Natural killer cell (primary cell): ENCODE data around the gene DLD. TPM values are rescaled to one million over a fixed set of nuclear protein-coding genes. Genes with fewer than 3 reads are reported as not detected.

Experiments
- ATAC-seq, 3 donors: fragments of 150-1000 bp in 2 of 3; fragments of 200-7000 bp in 1 of 3; cut with Tn5 transposase; 1 replicate in 1 of 3; 2 replicates in 2 of 3; pipeline ENCODE4 v1.10.0; 2021; ENCODE audit warnings: mild to moderate bottlenecking in 2 of 3, moderate library complexity in 2 of 3
- DNase-seq, 2 donors: peaks; one replicate each; pipeline versions ENCODE4 v3.0.0 to v3.0.0-alpha.2; 2013 to 2021; ENCODE audit warnings: mixed read lengths in 1 of 2
- H3K27ac ChIP-seq: one replicate; pipeline ENCODE4 v1.5.1; 2013; ENCODE audit warnings: mild to moderate bottlenecking, low read length
- H3K27me3 ChIP-seq: one replicate; pipeline ENCODE4 v1.6.1; 2013; ENCODE audit warnings: low read length; ENCODE audit not compliant: control insufficient read depth, insufficient read depth
- H3K36me3 ChIP-seq: one replicate; pipeline ENCODE4 v1.6.1; 2013; ENCODE audit warnings: low read length; ENCODE audit not compliant: control insufficient read depth, insufficient read depth
- H3K4me1 ChIP-seq: one replicate; pipeline ENCODE4 v1.6.1; 2013; ENCODE audit warnings: low read length; ENCODE audit not compliant: control insufficient read depth, insufficient read depth
- H3K4me3 ChIP-seq: one replicate; pipeline ENCODE4 v1.5.1; 2013; ENCODE audit warnings: low read length
- H3K9me3 ChIP-seq: one replicate; pipeline ENCODE4 v1.6.1; 2013; ENCODE audit warnings: low read length; ENCODE audit not compliant: control insufficient read depth, insufficient read depth
- H3K27ac Mint-ChIP-seq, 2 donors: one replicate each; pipeline ENCODE4 v1.8.0; 2022; ENCODE audit warnings: mild to moderate bottlenecking in 2 of 2, mixed read lengths in 2 of 2, moderate library complexity in 1 of 2
- H3K27me3 Mint-ChIP-seq, 2 donors: one replicate each; pipeline ENCODE4 v1.8.0; 2022; ENCODE audit warnings: low read depth in 2 of 2, mixed read lengths in 2 of 2
- H3K36me3 Mint-ChIP-seq: one replicate; pipeline ENCODE4 v1.8.0; 2022; ENCODE audit warnings: mixed read lengths
- H3K4me1 Mint-ChIP-seq, 2 donors: one replicate each; pipeline ENCODE4 v1.8.0; 2022; ENCODE audit warnings: mixed read lengths in 2 of 2
- H3K4me3 Mint-ChIP-seq: one replicate; pipeline ENCODE4 v1.8.0; 2022; ENCODE audit warnings: mild to moderate bottlenecking, moderate library complexity, mixed read lengths
- H3K9me3 Mint-ChIP-seq, 2 donors: one replicate each; pipeline ENCODE4 v1.8.0; 2022; ENCODE audit warnings: mixed read lengths in 2 of 2
- CTCF ChIP-seq: fragments of 200-600 bp; IDR thresholded peaks from one replicate; pipeline ENCODE4 v1.8.0; 2022; ENCODE audit warnings: antibody characterized with exemption
- WGBS: methylation state at CpG from one replicate; pipeline ENCODE4 v1.1.7; 2013; ENCODE audit warnings: missing lambda C conversion rate; ENCODE audit not compliant: insufficient coverage; 5-methylcytosine and 5-hydroxymethylcytosine counted together
- intact Hi-C: fragments of 100-400 bp; cut with micrococcal nuclease; formaldehyde crosslinking; loops from one replicate; pipeline ENCODE4 v1.14.2; 2022
- total RNA-seq, 4 donors: library from RNA; stranded (reverse); fragments of 120-200 nt in 1 of 4; gene quantifications; one replicate each; pipeline versions ENCODE4 v1.2.3 to v1.2.4, GENCODE V29; 2013 to 2022

DLD gene
- total RNA-seq, 3 donors from 2014 or later (not counting 1 experiment from before 2014, with no cell fraction given): 72.2 to 81.4 (median 80.9) TPM

- Histone ChIP-seq H3K36me3 (no peaks in the 10 kb centered on the region), H3K27me3 (no peaks in the 10 kb centered on the region), H3K27ac (no peak overlapping the region), H3K4me3 (no peak overlapping the region), H3K4me1 (no peaks in the 10 kb centered on the region), H3K9me3 (no peaks in the 10 kb centered on the region)
- no peaks in the 10 kb centered on the region for H3K4me1 Mint-ChIP-seq
- no peak overlapping the region for H3K4me3 Mint-ChIP-seq
- H3K9me3 Mint-ChIP-seq: no peaks in the 10 kb centered on the region
- TF ChIP-seq CTCF: no peak
- DNase-seq (no peak), ATAC-seq (no peak)
- intact Hi-C loops: no loop called here
- H3K27me3 Mint-ChIP-seq: peaks cover 7 to 10% of the 10 kb centered on the region in 2 donors
- whole genome bisulfite sequencing: 89% methylated on average over 14 of the region's 14 CpGs
- no peak overlapping the region for H3K27ac Mint-ChIP-seq
- H3K36me3 Mint-ChIP-seq: no peaks in the 10 kb centered on the region
Observed at GRCh38 chr7:107958764-107959526, 68.0 kb downstream of the DLD start.

- no peak for ATAC-seq
- H3K27ac Mint-ChIP-seq: no peak overlapping the region
- H3K4me3 Mint-ChIP-seq: no peak overlapping the region
- DNase-seq: no peak
- Histone ChIP-seq H3K36me3 (no peaks in the 10 kb centered on the region), H3K27me3 (no peaks in the 10 kb centered on the region), H3K9me3 (no peaks in the 10 kb centered on the region), H3K4me1 (no peaks in the 10 kb centered on the region), H3K4me3 (no peak overlapping the region), H3K27ac (no peak overlapping the region)
- no peaks in the 10 kb centered on the region for H3K4me1 Mint-ChIP-seq
- peaks cover 7 to 10% of the 10 kb centered on the region in 2 donors for H3K27me3 Mint-ChIP-seq
- 83% methylated on average over 10 of the region's 10 CpGs for WGBS
- H3K9me3 Mint-ChIP-seq: no peaks in the 10 kb centered on the region
- intact Hi-C loops: no loop called here
- no peak for TF ChIP-seq CTCF
- no peaks in the 10 kb centered on the region for H3K36me3 Mint-ChIP-seq
Observed at GRCh38 chr7:107959527-107959898, 68.5 kb downstream of the DLD start.

- Histone ChIP-seq H3K27ac (no peak overlapping the region), H3K9me3 (no peaks in the 10 kb centered on the region), H3K4me3 (no peak overlapping the region), H3K36me3 (no peaks in the 10 kb centered on the region), H3K4me1 (no peaks in the 10 kb centered on the region), H3K27me3 (no peaks in the 10 kb centered on the region)
- Mint-ChIP-seq H3K9me3 (no peaks in the 10 kb centered on the region), H3K4me3 (no peak overlapping the region), H3K27ac (no peak overlapping the region), H3K27me3 (peaks cover 10% of the 10 kb centered on the region in 2 donors), H3K36me3 (no peaks in the 10 kb centered on the region), H3K4me1 (no peaks in the 10 kb centered on the region)
- DNase-seq: no peak
- whole genome bisulfite sequencing: 91% methylated on average over 5 of the region's 5 CpGs
- TF ChIP-seq CTCF: no peak
- ATAC-seq: no peak
- intact Hi-C loops: no loop called here
Observed at GRCh38 chr7:107960272-107960671, 69.3 kb downstream of the DLD start.

- no peak overlapping the region for H3K27ac Mint-ChIP-seq
Observed at GRCh38 chr7:107961405-107961804, 70.4 kb downstream of the DLD start.

More at GRCh38 chr7:107961405-107961804, 70.4 kb downstream of the DLD start:
- H3K4me1 Mint-ChIP-seq: no peaks in the 10 kb centered on the region
- 88% methylated on average over 9 of the region's 9 CpGs for WGBS
- TF ChIP-seq CTCF: no peak
- H3K9me3 Mint-ChIP-seq: no peaks in the 10 kb centered on the region
- no peak overlapping the region for H3K27ac ChIP-seq
- intact Hi-C loops: no loop called here
- H3K36me3 Mint-ChIP-seq: no peaks in the 10 kb centered on the region
- no peaks in the 10 kb centered on the region for H3K36me3 ChIP-seq
- H3K4me3 ChIP-seq: no peak overlapping the region
- no peaks in the 10 kb centered on the region for H3K27me3 ChIP-seq
- H3K27me3 Mint-ChIP-seq: peaks cover 10% of the 10 kb centered on the region in 2 donors
- no peak for ATAC-seq
- no peak overlapping the region for H3K4me3 Mint-ChIP-seq
- no peaks in the 10 kb centered on the region for H3K9me3 ChIP-seq
- DNase-seq: no peak
- no peaks in the 10 kb centered on the region for H3K4me1 ChIP-seq
